Stimulated activated CD8-positive, alpha-beta memory T cell treated with anti-CD3 and anti-CD28 coated beads, Interleukin-2, amount 100 ng/mL, for 1 hour (primary cell): ENCODE measurements around the gene TMEM69.
"Not testable (repeated sequence)": the region's sequence is repeated elsewhere in the genome, so short reads cannot be mapped to it uniquely, and the experiment has no call there.

Experiments
- DNase-seq, 2 donors: peaks; one replicate each; pipeline ENCODE4 v3.0.0-alpha.2; 2020; ENCODE audit warnings: low read depth in 2 of 2

TMEM69 gene

GRCh38 chr1:45687754-45688740, at the start of gene TMEM69:
TSS of gene TMEM69 (plus strand) at chr1:45688181. CDS start at chr1:45691069, 2,888 bp downstream.
- peak; percentile 47 to 54 for DNase-seq

- DNase-seq, result no peak
Measured at GRCh38 chr1:45640293-45640692, 47.7 kb upstream of the TMEM69 start.

GRCh38 chr1:45643321-45643720, 44.7 kb upstream of the TMEM69 start:
- DNase-seq, result no peak

GRCh38 chr1:45643978-45644377, 44.0 kb upstream of the TMEM69 start:
- DNase-seq, result no peak

GRCh38 chr1:45644661-45645060, 43.3 kb upstream of the TMEM69 start:
- DNase-seq, result no peak

- no peak for DNase-seq
Measured at GRCh38 chr1:45647248-45648021, 40.5 kb upstream of the TMEM69 start.

GRCh38 chr1:45654540-45655280, 33.3 kb upstream of the TMEM69 start:
- DNase-seq, result no peak

- no peak for DNase-seq
Measured at GRCh38 chr1:45656573-45657226, 31.3 kb upstream of the TMEM69 start.

- DNase-seq, result no peak
Measured at GRCh38 chr1:45658171-45658570, 29.8 kb upstream of the TMEM69 start.

- DNase-seq, result no peak
Measured at GRCh38 chr1:45659222-45659621, 28.8 kb upstream of the TMEM69 start.

- no peak for DNase-seq
Measured at GRCh38 chr1:45660336-45660735, 27.6 kb upstream of the TMEM69 start.

- DNase-seq, result no peak
Measured at GRCh38 chr1:45666836-45667235, 21.1 kb upstream of the TMEM69 start.

GRCh38 chr1:45667321-45668111, 20.5 kb upstream of the TMEM69 start:
- no peak for DNase-seq

GRCh38 chr1:45668526-45668925, 19.5 kb upstream of the TMEM69 start:
- no peak for DNase-seq

- no peak for DNase-seq
Measured at GRCh38 chr1:45669379-45669778, 18.6 kb upstream of the TMEM69 start.

- no peak for DNase-seq
Measured at GRCh38 chr1:45669859-45670655, 17.9 kb upstream of the TMEM69 start.

- no peak for DNase-seq
Measured at GRCh38 chr1:45673956-45674355, 14.0 kb upstream of the TMEM69 start.

GRCh38 chr1:45674478-45674877, 13.5 kb upstream of the TMEM69 start:
- no peak for DNase-seq

GRCh38 chr1:45676553-45676952, 11.4 kb upstream of the TMEM69 start:
- not testable (repeated sequence) for DNase-seq

GRCh38 chr1:45677751-45678245, 10.2 kb upstream of the TMEM69 start:
- no peak for DNase-seq
